Stimulated activated CD4-positive, alpha-beta T cell treated with anti-CD3 and anti-CD28 coated beads, Interleukin-4, amount 100 ng/mL, for 4 hours (primary cell): Measurements from ENCODE around the gene PRELID1.
A peak's percentile ranks its signal among the peaks of the same experiment; 100 is the strongest.
"Not testable (repeated sequence)": the region's sequence is repeated elsewhere in the genome, so short reads cannot be mapped to it uniquely, and the experiment has no call there.

Source experiments
- DNase-seq, 2 experiments: peaks; one replicate each; pipeline ENCODE4 v3.0.0-alpha.2; 2020

PRELID1 gene

GRCh38 chr5:177303121-177303924 lies at the start of gene PRELID1, which contains the start of gene RAB24:
Gene PRELID1, plus strand, starts transcription at chr5:177303799. Its CDS starts 187 bp downstream, at chr5:177303986.
Gene RAB24, minus strand, starts transcription at chr5:177303719. Its CDS starts 431 bp downstream, at chr5:177303288.
- peak; percentile 84 to 91 for DNase-seq

- no peak for DNase-seq
These were observed 47.3 kb upstream of the PRELID1 start for GRCh38 chr5:177256296-177256695.

- DNase-seq: not testable (repeated sequence)
These were observed 44.9 kb upstream of the PRELID1 start for GRCh38 chr5:177258711-177259110.

- DNase-seq: no peak
These were observed 42.6 kb upstream of the PRELID1 start for GRCh38 chr5:177260961-177261360.

GRCh38 chr5:177261510-177261909 lies 42.1 kb upstream of the PRELID1 start:
- DNase-seq: no peak

GRCh38 chr5:177264178-177264577 lies 39.4 kb upstream of the PRELID1 start:
- no peak for DNase-seq

GRCh38 chr5:177265395-177265794 lies 38.2 kb upstream of the PRELID1 start:
- no peak for DNase-seq

GRCh38 chr5:177269232-177269895 lies 34.2 kb upstream of the PRELID1 start:
- DNase-seq: no peak

- DNase-seq: no peak
These were observed 33.6 kb upstream of the PRELID1 start for GRCh38 chr5:177269976-177270375.

GRCh38 chr5:177270653-177271052 lies 32.9 kb upstream of the PRELID1 start:
- DNase-seq: no peak

GRCh38 chr5:177271113-177271512 lies 32.5 kb upstream of the PRELID1 start:
- no peak for DNase-seq

- DNase-seq: no peak
These were observed 27.7 kb upstream of the PRELID1 start for GRCh38 chr5:177275883-177276282.

- no peak for DNase-seq
These were observed 26.7 kb upstream of the PRELID1 start for GRCh38 chr5:177276886-177277285.

- no peak for DNase-seq
These were observed 15.4 kb upstream of the PRELID1 start for GRCh38 chr5:177288191-177288590.

GRCh38 chr5:177290816-177291596 lies 12.6 kb upstream of the PRELID1 start:
- no peak for DNase-seq

- DNase-seq: no peak
These were observed 11.9 kb upstream of the PRELID1 start for GRCh38 chr5:177291735-177292134.

GRCh38 chr5:177293819-177294581 lies 9.6 kb upstream of the PRELID1 start:
- DNase-seq: no peak

- DNase-seq: no peak
These were observed 9.0 kb upstream of the PRELID1 start for GRCh38 chr5:177294632-177295031.

GRCh38 chr5:177295924-177296323 lies 7.7 kb upstream of the PRELID1 start:
- no peak for DNase-seq

- DNase-seq: no peak
These were observed 7.0 kb upstream of the PRELID1 start for GRCh38 chr5:177296581-177296980.

GRCh38 chr5:177297922-177298321 lies 5.7 kb upstream of the PRELID1 start:
- no peak for DNase-seq

GRCh38 chr5:177299697-177300096 lies 3.9 kb upstream of the PRELID1 start:
- no peak for DNase-seq
